HEK293 (cell line): ENCODE results near the gene TPH2.

ENCODE experiments used
- CTCF ChIA-PET: fragments of 350-600 bp; formaldehyde crosslinking; extraction: SDS; loops from one replicate; lab custom pipeline; 2021; ENCODE audit warnings: antibody characterized with exemption; lab: Yijun Ruan, JAX
- POLR2A ChIA-PET: fragments of 300-600 bp; formaldehyde crosslinking; extraction: SDS; loops from one replicate; lab custom pipeline; 2020; ENCODE audit warnings: antibody characterized with exemption, inconsistent platforms; lab: Yijun Ruan, JAX
- H3K27ac ChIP-seq: fragments of 200-500 bp; sonication (Bioruptor generic); 2 replicates; pipeline ENCODE4 v1.5.1; 2014; ENCODE audit warnings: low read depth, low read length, control low read depth, inconsistent platforms; ENCODE audit errors: extremely low read depth
- H3K36me3 ChIP-seq, 2 experiments: fragments of 200-500 bp in 1 of 2; sonication (Bioruptor generic) in 1 of 2; 1 replicate in 1 of 2; 2 replicates in 1 of 2; pipeline ENCODE4 v1.5.1; 2014 to 2017; ENCODE audit warnings: inconsistent platforms in 2 of 2, low read length in 2 of 2; ENCODE audit not compliant: control insufficient read depth in 2 of 2, insufficient read depth in 1 of 2
- H3K4me1 ChIP-seq: fragments of 200-500 bp; sonication (Bioruptor generic); 2 replicates; pipeline ENCODE4 v1.5.1; 2014; ENCODE audit warnings: mild to moderate bottlenecking, low read length, inconsistent platforms; ENCODE audit not compliant: control insufficient read depth, insufficient read depth
- H3K4me3 ChIP-seq: 2 replicates; pipeline ENCODE4 v1.5.1; 2011; ENCODE audit warnings: low read depth, mild to moderate bottlenecking, control low read depth, low read length, moderate library complexity
- H3K9me3 ChIP-seq: fragments of 200-500 bp; sonication (Bioruptor generic); 2 replicates; pipeline ENCODE4 v1.5.1; 2014; ENCODE audit warnings: low read depth, low read length, inconsistent platforms; ENCODE audit not compliant: control insufficient read depth, insufficient read depth
- GLIS2 ChIP-seq: fragments of 450-650 bp; formaldehyde crosslinking; IDR thresholded peaks from 2 replicates; pipeline ENCODE4 v1.5.1; 2016; ENCODE audit warnings: missing biosample characterization, missing genetic modification characterization
- KLF16 ChIP-seq: fragments of 450-650 bp; formaldehyde crosslinking; IDR thresholded peaks from 2 replicates; pipeline ENCODE4 v1.5.1; 2017; ENCODE audit warnings: missing biosample characterization, missing genetic modification characterization
- SP2 ChIP-seq: fragments of 450-650 bp; formaldehyde crosslinking; IDR thresholded peaks from 2 replicates; pipeline ENCODE4 v1.5.1; 2016; ENCODE audit warnings: missing biosample characterization, missing genetic modification characterization
- WT1 ChIP-seq: fragments of 450-650 bp; formaldehyde crosslinking; IDR thresholded peaks from 2 replicates; pipeline ENCODE4 v1.5.1; 2016; ENCODE audit warnings: missing biosample characterization, missing genetic modification characterization
- ZNF132 ChIP-seq: fragments of 450-650 bp; formaldehyde crosslinking; IDR thresholded peaks from 2 replicates; pipeline ENCODE4 v1.5.1; 2017; ENCODE audit warnings: missing biosample characterization, missing genetic modification characterization, borderline replicate concordance
- ZNF138 ChIP-seq: fragments of 450-650 bp; formaldehyde crosslinking; IDR thresholded peaks from 2 replicates; pipeline ENCODE4 v1.5.1; 2016; ENCODE audit warnings: missing biosample characterization, missing genetic modification characterization, borderline replicate concordance
- ZNF292 ChIP-seq: fragments of 450-650 bp; formaldehyde crosslinking; IDR thresholded peaks from 2 replicates; pipeline ENCODE4 v1.5.1; 2016; ENCODE audit warnings: low read depth, missing biosample characterization, missing genetic modification characterization, borderline replicate concordance
- ZNF324 ChIP-seq: fragments of 450-650 bp; formaldehyde crosslinking; IDR thresholded peaks from 2 replicates; pipeline ENCODE4 v1.5.1; 2016; ENCODE audit warnings: missing biosample characterization, missing genetic modification characterization
- ZNF629 ChIP-seq: fragments of 450-650 bp; formaldehyde crosslinking; IDR thresholded peaks from 2 replicates; pipeline ENCODE4 v1.5.1; 2017; ENCODE audit warnings: missing biosample characterization, missing genetic modification characterization
- ZNF701 ChIP-seq: fragments of 450-650 bp; formaldehyde crosslinking; IDR thresholded peaks from 2 replicates; pipeline ENCODE4 v1.5.1; 2016; ENCODE audit warnings: missing biosample characterization, missing genetic modification characterization
- ZNF843 ChIP-seq: fragments of 450-650 bp; formaldehyde crosslinking; IDR thresholded peaks from 2 replicates; pipeline ENCODE4 v1.5.1; 2016; ENCODE audit warnings: missing biosample characterization, missing genetic modification characterization
- ZSCAN23 ChIP-seq: fragments of 450-650 bp; formaldehyde crosslinking; IDR thresholded peaks from 2 replicates; pipeline ENCODE4 v1.5.1; 2016; ENCODE audit warnings: missing biosample characterization, missing genetic modification characterization
- TF ChIP-seq, protein P1 (sequence below): fragments of 450-650 bp; formaldehyde crosslinking; IDR thresholded peaks from 2 replicates; pipeline ENCODE4 v1.5.1; 2016; ENCODE audit warnings: missing biosample characterization, missing genetic modification characterization
- TF ChIP-seq, protein P2 (sequence below): fragments of 450-650 bp; formaldehyde crosslinking; IDR thresholded peaks from 2 replicates; pipeline ENCODE4 v1.5.1; 2016; ENCODE audit warnings: missing biosample characterization, missing genetic modification characterization
- TF ChIP-seq, protein P3 (sequence below): fragments of 450-650 bp; formaldehyde crosslinking; IDR thresholded peaks from 2 replicates; pipeline ENCODE4 v1.5.1; 2016; ENCODE audit warnings: missing biosample characterization, missing genetic modification characterization
- TF ChIP-seq, protein P4 (sequence below): fragments of 450-650 bp; formaldehyde crosslinking; IDR thresholded peaks from 2 replicates; pipeline ENCODE4 v1.5.1; 2016; ENCODE audit warnings: missing biosample characterization, missing genetic modification characterization
- TF ChIP-seq, protein P5 (sequence below): fragments of 450-650 bp; formaldehyde crosslinking; IDR thresholded peaks from 2 replicates; pipeline ENCODE4 v1.5.1; 2016; ENCODE audit warnings: missing biosample characterization, missing genetic modification characterization
- TF ChIP-seq, protein P6 (sequence below): fragments of 450-650 bp; formaldehyde crosslinking; IDR thresholded peaks from 2 replicates; pipeline ENCODE4 v1.5.1; 2017; ENCODE audit warnings: missing biosample characterization, mild to moderate bottlenecking, missing genetic modification characterization, moderate library complexity
- TF ChIP-seq, protein P7 (sequence below): fragments of 450-650 bp; formaldehyde crosslinking; IDR thresholded peaks from 2 replicates; pipeline ENCODE4 v1.5.1; 2016; ENCODE audit warnings: missing biosample characterization, missing genetic modification characterization

The TPH2 gene

DNA sequence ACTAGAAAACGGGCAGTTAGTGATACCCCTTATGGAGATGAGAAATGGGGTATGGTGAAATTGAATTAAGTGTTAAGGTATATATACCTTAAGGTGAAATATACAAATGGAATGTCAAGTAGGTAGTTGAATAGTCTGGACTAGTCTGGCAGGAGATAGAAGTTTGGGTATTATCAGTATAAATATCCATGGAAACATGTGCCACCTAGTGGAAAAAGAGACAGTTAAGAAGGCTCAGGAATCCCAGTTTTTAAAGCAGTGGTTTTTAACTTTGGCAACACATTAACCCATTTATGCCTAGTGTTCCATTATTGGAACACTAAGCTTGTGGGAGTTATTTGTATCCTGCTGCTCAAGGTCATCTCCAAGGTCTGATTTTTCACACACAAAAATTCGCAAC, 38.6 kb upstream of the TPH2 start:
- TF ChIP-seq, protein P1, sequence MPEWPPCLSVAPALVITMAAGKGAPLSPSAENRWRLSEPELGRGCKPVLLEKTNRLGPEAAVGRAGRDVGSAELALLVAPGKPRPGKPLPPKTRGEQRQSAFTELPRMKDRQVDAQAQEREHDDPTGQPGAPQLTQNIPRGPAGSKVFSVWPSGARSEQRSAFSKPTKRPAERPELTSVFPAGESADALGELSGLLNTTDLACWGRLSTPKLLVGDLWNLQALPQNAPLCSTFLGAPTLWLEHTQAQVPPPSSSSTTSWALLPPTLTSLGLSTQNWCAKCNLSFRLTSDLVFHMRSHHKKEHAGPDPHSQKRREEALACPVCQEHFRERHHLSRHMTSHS (tag by site-specific recombination) = no peak
- TF ChIP-seq, all 188 proteins: peak for 0
- no peaks in the 10 kb centered on the region for H3K9me3 ChIP-seq
- H3K36me3 ChIP-seq = peaks cover 42 to 69% of the 10 kb centered on the region in 2 experiments
- no peak overlapping the region for H3K27ac ChIP-seq
- H3K4me1 ChIP-seq = no peaks in the 10 kb centered on the region
- H3K4me3 ChIP-seq = no peak overlapping the region
- CTCF ChIA-PET = interaction anchor here (0.8 to 1.9 kb wide), 3 partner anchors 12 to 120 kb away, joined by 3 to 7 read pairs (median 3); no protein-coding TSS in a partner anchor
- POLR2A ChIA-PET = no interaction called here

DNA sequence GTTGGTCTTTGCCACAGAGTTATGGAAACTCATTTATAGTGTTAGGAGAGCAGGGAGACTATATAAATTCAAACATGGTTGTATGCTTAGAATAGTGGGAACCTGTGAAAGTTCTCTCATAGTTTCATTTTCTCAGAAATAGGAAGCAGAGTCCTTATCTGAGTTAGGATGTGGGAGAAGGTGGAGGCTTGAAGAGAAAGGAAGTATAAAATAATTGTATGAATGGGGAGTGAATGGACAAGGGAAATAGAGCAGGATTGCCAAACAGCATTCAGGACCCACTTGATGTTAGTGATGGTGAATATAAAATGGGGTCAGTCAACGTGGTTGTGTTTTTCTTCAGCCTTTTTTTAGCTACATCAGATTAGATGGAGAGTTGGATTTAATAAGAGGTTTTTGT, 34.0 kb upstream of the TPH2 start:
- Histone ChIP-seq H3K27ac (no peak overlapping the region), H3K4me3 (no peak overlapping the region)
- POLR2A ChIA-PET = no interaction called here
- TF ChIP-seq GLIS2 (no peak), ZNF843 (tag by site-specific recombination) (no peak), KLF16 (tag by site-specific recombination) (no peak), ZNF292 (tag by site-specific recombination) (no peak), SP2 (tag by site-specific recombination) (no peak), ZSCAN23 (tag by site-specific recombination) (no peak), ZNF629 (tag by site-specific recombination) (no peak), ZNF138 (tag by site-specific recombination) (no peak), ZNF324 (tag by site-specific recombination) (no peak), ZNF132 (tag by site-specific recombination) (no peak), ZNF701 (tag by site-specific recombination) (no peak), WT1 (tag by site-specific recombination) (no peak)
- TF ChIP-seq, protein P2, sequence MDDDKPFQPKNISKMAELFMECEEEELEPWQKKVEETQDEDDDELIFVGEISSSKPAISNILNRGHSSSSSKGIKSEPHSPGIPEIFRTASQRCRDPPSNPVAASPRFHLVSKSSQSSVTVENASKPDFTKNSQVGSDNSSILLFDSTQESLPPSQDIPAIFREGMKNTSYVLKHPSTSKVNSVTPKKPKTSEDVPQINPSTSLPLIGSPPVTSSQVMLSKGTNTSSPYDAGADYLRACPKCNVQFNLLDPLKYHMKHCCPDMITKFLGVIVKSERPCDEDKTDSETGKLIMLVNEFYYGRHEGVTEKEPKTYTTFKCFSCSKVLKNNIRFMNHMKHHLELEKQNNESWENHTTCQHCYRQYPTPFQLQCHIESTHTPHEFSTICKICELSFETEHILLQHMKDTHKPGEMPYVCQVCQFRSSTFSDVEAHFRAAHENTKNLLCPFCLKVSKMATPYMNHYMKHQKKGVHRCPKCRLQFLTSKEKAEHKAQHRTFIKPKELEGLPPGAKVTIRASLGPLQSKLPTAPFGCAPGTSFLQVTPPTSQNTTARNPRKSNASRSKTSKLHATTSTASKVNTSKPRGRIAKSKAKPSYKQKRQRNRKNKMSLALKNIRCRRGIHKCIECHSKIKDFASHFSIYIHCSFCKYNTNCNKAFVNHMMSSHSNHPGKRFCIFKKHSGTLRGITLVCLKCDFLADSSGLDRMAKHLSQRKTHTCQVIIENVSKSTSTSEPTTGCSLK (tag by site-specific recombination) = no peak
- TF ChIP-seq, protein P3, sequence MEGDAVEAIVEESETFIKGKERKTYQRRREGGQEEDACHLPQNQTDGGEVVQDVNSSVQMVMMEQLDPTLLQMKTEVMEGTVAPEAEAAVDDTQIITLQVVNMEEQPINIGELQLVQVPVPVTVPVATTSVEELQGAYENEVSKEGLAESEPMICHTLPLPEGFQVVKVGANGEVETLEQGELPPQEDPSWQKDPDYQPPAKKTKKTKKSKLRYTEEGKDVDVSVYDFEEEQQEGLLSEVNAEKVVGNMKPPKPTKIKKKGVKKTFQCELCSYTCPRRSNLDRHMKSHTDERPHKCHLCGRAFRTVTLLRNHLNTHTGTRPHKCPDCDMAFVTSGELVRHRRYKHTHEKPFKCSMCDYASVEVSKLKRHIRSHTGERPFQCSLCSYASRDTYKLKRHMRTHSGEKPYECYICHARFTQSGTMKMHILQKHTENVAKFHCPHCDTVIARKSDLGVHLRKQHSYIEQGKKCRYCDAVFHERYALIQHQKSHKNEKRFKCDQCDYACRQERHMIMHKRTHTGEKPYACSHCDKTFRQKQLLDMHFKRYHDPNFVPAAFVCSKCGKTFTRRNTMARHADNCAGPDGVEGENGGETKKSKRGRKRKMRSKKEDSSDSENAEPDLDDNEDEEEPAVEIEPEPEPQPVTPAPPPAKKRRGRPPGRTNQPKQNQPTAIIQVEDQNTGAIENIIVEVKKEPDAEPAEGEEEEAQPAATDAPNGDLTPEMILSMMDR (tag by site-specific recombination) = no peak
- TF ChIP-seq, protein P4, sequence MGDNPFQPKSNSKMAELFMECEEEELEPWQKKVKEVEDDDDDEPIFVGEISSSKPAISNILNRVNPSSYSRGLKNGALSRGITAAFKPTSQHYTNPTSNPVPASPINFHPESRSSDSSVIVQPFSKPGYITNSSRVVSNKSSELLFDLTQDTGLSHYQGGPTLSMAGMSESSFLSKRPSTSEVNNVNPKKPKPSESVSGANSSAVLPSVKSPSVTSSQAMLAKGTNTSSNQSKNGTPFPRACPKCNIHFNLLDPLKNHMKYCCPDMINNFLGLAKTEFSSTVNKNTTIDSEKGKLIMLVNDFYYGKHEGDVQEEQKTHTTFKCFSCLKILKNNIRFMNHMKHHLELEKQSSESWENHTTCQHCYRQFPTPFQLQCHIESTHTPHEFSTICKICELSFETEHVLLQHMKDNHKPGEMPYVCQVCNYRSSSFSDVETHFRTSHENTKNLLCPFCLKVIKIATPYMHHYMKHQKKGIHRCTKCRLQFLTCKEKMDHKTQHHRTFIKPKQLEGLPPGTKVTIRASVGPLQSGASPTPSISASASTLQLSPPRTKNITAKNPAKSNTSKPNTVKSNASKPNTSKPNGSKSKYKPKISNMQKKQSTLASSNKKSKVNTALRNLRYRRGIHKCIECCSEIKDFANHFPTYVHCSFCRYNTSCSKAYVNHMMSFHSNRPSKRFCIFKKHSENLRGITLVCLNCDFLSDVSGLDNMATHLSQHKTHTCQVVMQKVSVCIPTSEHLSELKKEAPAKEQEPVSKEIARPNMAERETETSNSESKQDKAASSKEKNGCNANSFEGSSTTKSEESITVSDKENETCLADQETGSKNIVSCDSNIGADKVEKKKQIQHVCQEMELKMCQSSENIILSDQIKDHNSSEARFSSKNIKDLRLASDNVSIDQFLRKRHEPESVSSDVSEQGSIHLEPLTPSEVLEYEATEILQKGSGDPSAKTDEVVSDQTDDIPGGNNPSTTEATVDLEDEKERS (tag by site-specific recombination) = no peak
- TF ChIP-seq, protein P5, sequence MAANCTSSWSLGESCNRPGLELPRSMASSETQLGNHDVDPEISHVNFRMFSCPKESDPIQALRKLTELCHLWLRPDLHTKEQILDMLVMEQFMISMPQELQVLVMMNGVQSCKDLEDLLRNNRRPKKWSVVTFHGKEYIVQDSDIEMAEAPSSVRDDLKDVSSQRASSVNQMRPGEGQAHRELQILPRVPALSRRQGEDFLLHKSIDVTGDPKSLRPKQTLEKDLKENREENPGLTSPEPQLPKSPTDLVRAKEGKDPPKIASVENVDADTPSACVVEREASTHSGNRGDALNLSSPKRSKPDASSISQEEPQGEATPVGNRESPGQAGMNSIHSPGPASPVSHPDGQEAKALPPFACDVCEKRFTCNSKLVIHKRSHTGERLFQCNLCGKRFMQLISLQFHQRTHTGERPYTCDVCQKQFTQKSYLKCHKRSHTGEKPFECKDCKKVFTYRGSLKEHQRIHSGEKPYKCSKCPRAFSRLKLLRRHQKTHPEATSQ (tag by site-specific recombination) = no peak
- TF ChIP-seq, protein P6, sequence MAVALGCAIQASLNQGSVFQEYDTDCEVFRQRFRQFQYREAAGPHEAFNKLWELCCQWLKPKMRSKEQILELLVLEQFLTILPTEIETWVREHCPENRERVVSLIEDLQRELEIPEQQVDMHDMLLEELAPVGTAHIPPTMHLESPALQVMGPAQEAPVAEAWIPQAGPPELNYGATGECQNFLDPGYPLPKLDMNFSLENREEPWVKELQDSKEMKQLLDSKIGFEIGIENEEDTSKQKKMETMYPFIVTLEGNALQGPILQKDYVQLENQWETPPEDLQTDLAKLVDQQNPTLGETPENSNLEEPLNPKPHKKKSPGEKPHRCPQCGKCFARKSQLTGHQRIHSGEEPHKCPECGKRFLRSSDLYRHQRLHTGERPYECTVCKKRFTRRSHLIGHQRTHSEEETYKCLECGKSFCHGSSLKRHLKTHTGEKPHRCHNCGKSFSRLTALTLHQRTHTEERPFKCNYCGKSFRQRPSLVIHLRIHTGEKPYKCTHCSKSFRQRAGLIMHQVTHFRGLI (tag by site-specific recombination) = no peak
- TF ChIP-seq, protein P7, sequence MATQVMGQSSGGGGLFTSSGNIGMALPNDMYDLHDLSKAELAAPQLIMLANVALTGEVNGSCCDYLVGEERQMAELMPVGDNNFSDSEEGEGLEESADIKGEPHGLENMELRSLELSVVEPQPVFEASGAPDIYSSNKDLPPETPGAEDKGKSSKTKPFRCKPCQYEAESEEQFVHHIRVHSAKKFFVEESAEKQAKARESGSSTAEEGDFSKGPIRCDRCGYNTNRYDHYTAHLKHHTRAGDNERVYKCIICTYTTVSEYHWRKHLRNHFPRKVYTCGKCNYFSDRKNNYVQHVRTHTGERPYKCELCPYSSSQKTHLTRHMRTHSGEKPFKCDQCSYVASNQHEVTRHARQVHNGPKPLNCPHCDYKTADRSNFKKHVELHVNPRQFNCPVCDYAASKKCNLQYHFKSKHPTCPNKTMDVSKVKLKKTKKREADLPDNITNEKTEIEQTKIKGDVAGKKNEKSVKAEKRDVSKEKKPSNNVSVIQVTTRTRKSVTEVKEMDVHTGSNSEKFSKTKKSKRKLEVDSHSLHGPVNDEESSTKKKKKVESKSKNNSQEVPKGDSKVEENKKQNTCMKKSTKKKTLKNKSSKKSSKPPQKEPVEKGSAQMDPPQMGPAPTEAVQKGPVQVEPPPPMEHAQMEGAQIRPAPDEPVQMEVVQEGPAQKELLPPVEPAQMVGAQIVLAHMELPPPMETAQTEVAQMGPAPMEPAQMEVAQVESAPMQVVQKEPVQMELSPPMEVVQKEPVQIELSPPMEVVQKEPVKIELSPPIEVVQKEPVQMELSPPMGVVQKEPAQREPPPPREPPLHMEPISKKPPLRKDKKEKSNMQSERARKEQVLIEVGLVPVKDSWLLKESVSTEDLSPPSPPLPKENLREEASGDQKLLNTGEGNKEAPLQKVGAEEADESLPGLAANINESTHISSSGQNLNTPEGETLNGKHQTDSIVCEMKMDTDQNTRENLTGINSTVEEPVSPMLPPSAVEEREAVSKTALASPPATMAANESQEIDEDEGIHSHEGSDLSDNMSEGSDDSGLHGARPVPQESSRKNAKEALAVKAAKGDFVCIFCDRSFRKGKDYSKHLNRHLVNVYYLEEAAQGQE (tag by site-specific recombination) = no peak
- TF ChIP-seq, all 188 proteins: peak for 0
- H3K9me3 ChIP-seq = no peaks in the 10 kb centered on the region
- H3K4me1 ChIP-seq = no peaks in the 10 kb centered on the region
- H3K36me3 ChIP-seq = peaks cover 15 to 69% of the 10 kb centered on the region in 2 experiments; a peak in 2 of 3 replicates
- CTCF ChIA-PET = interaction anchor here (1.2 kb wide), 1 partner anchor 12 kb away, joined by 4 read pairs; no protein-coding TSS in a partner anchor
